ENCODE data around the gene KCTD1. TPM values are rescaled to one million over a fixed set of nuclear protein-coding genes. Genes with fewer than 3 reads are reported as not detected.

Gene KCTD1
- total RNA-seq, 1 experiment from 2014 or later, result 20.5 TPM

DNA sequence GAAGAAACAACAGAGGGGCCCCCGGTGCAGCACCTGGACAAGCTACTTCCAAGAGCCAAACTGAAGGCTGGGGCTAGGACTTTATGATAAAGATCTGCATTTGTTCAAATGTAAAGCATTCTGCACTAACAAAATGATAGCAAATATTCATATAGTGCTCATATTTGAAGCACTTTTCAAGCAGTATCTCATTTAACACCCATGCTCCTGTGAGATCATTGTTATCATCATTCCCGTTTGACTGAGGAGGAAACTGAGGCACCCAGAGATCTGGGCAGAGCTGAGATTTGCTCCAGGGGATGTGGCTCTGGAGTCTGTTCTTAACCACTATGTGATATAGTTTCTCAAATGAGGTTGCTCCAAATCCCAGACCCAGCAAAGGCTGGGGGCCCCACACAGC lies 9.8 kb downstream of the KCTD1 start:
- Histone ChIP-seq H3K9me2 (ENCODE audit: insufficient read depth) (no peaks in the 10 kb centered on the region), H3K27ac (no peak overlapping the region), H3K9me3 (ENCODE audit: insufficient read depth, low read depth) (no peaks in the 10 kb centered on the region), H3F3A (ENCODE audit: insufficient read depth, low read depth) (no peaks in the 10 kb centered on the region), H3K4me3 (no peak overlapping the region), H2AFZ (no peak overlapping the region), H3K4me1 (replicated peaks; ENCODE audit: insufficient read depth) (peaks cover 19% of the 10 kb centered on the region), H3K79me2 (ENCODE audit: low read depth) (peaks cover 66% of the 10 kb centered on the region), H4K20me1 (ENCODE audit: insufficient read depth) (no peaks in the 10 kb centered on the region), H3K27me3 (ENCODE audit: insufficient read depth, low read depth) (no peaks in the 10 kb centered on the region), H3K36me3 (ENCODE audit: low read depth) (no peaks in the 10 kb centered on the region), H3K4me2 (no peak overlapping the region)
- BruUV-seq (replicated peaks), result no TSS peak
- no peak for DNase-seq
- POLR2A ChIA-PET (ENCODE audit: unreplicated experiment), result no interaction called here
- TF ChIP-seq, protein P1, sequence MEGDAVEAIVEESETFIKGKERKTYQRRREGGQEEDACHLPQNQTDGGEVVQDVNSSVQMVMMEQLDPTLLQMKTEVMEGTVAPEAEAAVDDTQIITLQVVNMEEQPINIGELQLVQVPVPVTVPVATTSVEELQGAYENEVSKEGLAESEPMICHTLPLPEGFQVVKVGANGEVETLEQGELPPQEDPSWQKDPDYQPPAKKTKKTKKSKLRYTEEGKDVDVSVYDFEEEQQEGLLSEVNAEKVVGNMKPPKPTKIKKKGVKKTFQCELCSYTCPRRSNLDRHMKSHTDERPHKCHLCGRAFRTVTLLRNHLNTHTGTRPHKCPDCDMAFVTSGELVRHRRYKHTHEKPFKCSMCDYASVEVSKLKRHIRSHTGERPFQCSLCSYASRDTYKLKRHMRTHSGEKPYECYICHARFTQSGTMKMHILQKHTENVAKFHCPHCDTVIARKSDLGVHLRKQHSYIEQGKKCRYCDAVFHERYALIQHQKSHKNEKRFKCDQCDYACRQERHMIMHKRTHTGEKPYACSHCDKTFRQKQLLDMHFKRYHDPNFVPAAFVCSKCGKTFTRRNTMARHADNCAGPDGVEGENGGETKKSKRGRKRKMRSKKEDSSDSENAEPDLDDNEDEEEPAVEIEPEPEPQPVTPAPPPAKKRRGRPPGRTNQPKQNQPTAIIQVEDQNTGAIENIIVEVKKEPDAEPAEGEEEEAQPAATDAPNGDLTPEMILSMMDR (conservative IDR thresholded peaks at IDR 0.05), result no peak
- TF ChIP-seq EZH2 (IDR thresholded peaks at IDR 0.05; ENCODE audit: low read depth), result no peak
- intact Hi-C loops (cut with micrococcal nuclease; ENCODE audit: unreplicated experiment), result no loop called here
- CTCF ChIA-PET, result no interaction called here

DNA sequence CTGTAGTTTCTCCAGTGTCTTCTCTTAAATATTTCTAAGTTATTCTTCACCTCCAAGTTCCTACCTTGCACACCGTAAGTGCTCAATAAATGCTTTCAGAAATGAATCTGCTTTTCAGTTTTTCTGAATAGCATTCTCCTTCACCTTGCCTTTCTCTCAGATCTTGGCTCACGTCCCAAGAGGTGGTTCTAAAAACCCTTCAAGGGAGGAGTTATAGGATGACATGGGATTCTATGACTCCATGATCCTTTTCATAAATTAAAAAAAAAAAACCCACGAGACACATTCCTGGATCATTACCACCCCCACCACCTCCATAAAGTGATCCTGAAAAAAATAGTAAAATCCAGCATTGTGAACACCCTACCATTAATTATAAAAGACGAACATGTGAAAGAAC lies 11.7 kb downstream of the KCTD1 start:
- Histone ChIP-seq H3K27ac (peak overlapping the region; percentile 19; the same call in 1 of the 2 replicates), H3K4me3 (no peak overlapping the region), H2AFZ (no peak overlapping the region), H3K4me2 (no peak overlapping the region), H3K9me3 (ENCODE audit: insufficient read depth, low read depth) (no peaks in the 10 kb centered on the region), H3K79me2 (ENCODE audit: low read depth) (peaks cover 47% of the 10 kb centered on the region), H3K36me3 (ENCODE audit: low read depth) (no peaks in the 10 kb centered on the region), H3K9me2 (ENCODE audit: insufficient read depth) (no peaks in the 10 kb centered on the region), H4K20me1 (ENCODE audit: insufficient read depth) (no peaks in the 10 kb centered on the region), H3F3A (ENCODE audit: insufficient read depth, low read depth) (no peaks in the 10 kb centered on the region), H3K4me1 (replicated peaks; ENCODE audit: insufficient read depth) (peaks cover 13% of the 10 kb centered on the region), H3K27me3 (ENCODE audit: insufficient read depth, low read depth) (no peaks in the 10 kb centered on the region)
- intact Hi-C loops (cut with micrococcal nuclease; ENCODE audit: unreplicated experiment), result no loop called here
- no TSS peak for BruUV-seq (replicated peaks)
- ChIA-PET POLR2A (ENCODE audit: unreplicated experiment) (no interaction called here), CTCF (interaction anchor here (0.7 kb wide), 1 partner anchor 52 kb away, joined by 4 read pairs; no protein-coding TSS in a partner anchor)
- no peak for TF ChIP-seq EZH2 (IDR thresholded peaks at IDR 0.05; ENCODE audit: low read depth)
- TF ChIP-seq, protein P1 (conservative IDR thresholded peaks at IDR 0.05), result no peak
- DNase-seq, result no peak

DNA sequence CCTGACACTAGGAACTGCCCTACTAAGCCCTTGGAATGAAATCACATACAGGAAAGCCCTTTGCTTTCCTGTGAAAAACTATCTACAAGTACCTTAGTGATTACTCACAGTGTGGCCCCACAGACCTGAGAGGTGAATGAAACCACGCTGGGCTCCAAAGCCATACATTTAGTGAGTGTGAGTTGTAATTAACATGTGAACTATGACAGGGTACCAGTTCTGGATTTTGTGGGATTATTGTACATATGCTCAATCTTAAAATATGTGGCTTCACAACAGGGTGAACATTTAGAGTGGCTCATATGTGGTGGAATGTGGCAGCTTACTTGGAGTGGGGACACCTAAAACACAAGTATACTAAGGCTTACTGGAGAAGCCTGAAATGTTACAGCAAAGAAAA lies 12.3 kb downstream of the KCTD1 start:
- Histone ChIP-seq H2AFZ (no peak overlapping the region), H3K27ac (0 out of 2 replicates have a peak overlapping the region, but pooled peaks have one; percentile 19), H3F3A (ENCODE audit: insufficient read depth, low read depth) (no peaks in the 10 kb centered on the region), H3K36me3 (ENCODE audit: low read depth) (no peaks in the 10 kb centered on the region), H3K27me3 (ENCODE audit: insufficient read depth, low read depth) (no peaks in the 10 kb centered on the region), H3K79me2 (ENCODE audit: low read depth) (peaks cover 43% of the 10 kb centered on the region), H3K4me3 (no peak overlapping the region), H3K4me2 (no peak overlapping the region), H4K20me1 (ENCODE audit: insufficient read depth) (no peaks in the 10 kb centered on the region), H3K9me3 (ENCODE audit: insufficient read depth, low read depth) (no peaks in the 10 kb centered on the region), H3K9me2 (ENCODE audit: insufficient read depth) (no peaks in the 10 kb centered on the region), H3K4me1 (replicated peaks; ENCODE audit: insufficient read depth) (peaks cover 13% of the 10 kb centered on the region)
- BruUV-seq (replicated peaks), result no TSS peak
- DNase-seq, result peak in 1 of 2 experiments; percentile 55
- intact Hi-C loops (cut with micrococcal nuclease; ENCODE audit: unreplicated experiment), result no loop called here
- ChIA-PET POLR2A (ENCODE audit: unreplicated experiment) (no interaction called here), CTCF (no interaction called here)
- TF ChIP-seq, protein P1 (conservative IDR thresholded peaks at IDR 0.05), result no peak
- no peak for TF ChIP-seq EZH2 (IDR thresholded peaks at IDR 0.05; ENCODE audit: low read depth)

Data from PC-9 (cell line).